Upper lobe of left lung (tissue), 6 donors: Measurements from ENCODE around the gene GRIA3. TPM values are rescaled to one million over a fixed set of nuclear protein-coding genes. Genes with fewer than 3 reads are reported as not detected.
"Not testable (repeated sequence)": the region's sequence is repeated elsewhere in the genome, so short reads cannot be mapped to it uniquely, and the experiment has no call there.

Experiments used
- ATAC-seq, 2 donors: fragments of 200-7000 bp; cut with Tn5 transposase; one replicate each; pipeline ENCODE4 v1.9.1; 2022; ENCODE audit warnings: mild to moderate bottlenecking in 2 of 2, moderate library complexity in 2 of 2; ENCODE audit not compliant: low FRiP score in 2 of 2
- DNase-seq, 2 donors: peaks; one replicate each; pipeline ENCODE4 v3.0.0-alpha.2; 2019 to 2020
- H3K27ac ChIP-seq, 4 donors: fragments of 200-600 bp; sonication (generic); one replicate each; pipeline ENCODE4 v1.5.1; 2016 to 2019
- H3K27me3 ChIP-seq, 4 donors: fragments of 200-600 bp; sonication (generic); one replicate each; pipeline ENCODE4 v1.5.1; 2017 to 2019
- H3K36me3 ChIP-seq, 4 donors: fragments of 200-600 bp; sonication (generic); one replicate each; pipeline ENCODE4 v1.5.1; 2016 to 2019
- H3K4me1 ChIP-seq, 4 donors: fragments of 200-600 bp; sonication (generic); one replicate each; pipeline ENCODE4 v1.5.1; 2018 to 2019
- H3K4me3 ChIP-seq, 4 donors: fragments of 200-600 bp; sonication (generic); one replicate each; pipeline ENCODE4 v1.5.1; 2017 to 2019; ENCODE audit warnings: mild to moderate bottlenecking in 2 of 4, moderate library complexity in 1 of 4
- H3K9me3 ChIP-seq, 4 donors: fragments of 200-600 bp; sonication (generic); one replicate each; pipeline ENCODE4 v1.5.1; 2018 to 2019
- EP300 ChIP-seq, 4 donors: sonication (generic); formaldehyde crosslinking; IDR thresholded peaks; one replicate each; pipeline ENCODE4 v1.5.1; 2017; ENCODE audit warnings: antibody characterized with exemption in 4 of 4, control low read depth in 2 of 4
- POLR2A ChIP-seq, 4 donors: fragments of 450-650 bp; IDR thresholded peaks; one replicate each; pipeline ENCODE4 v1.5.1; 2016 to 2017; ENCODE audit warnings: antibody characterized with exemption in 4 of 4, mild to moderate bottlenecking in 2 of 4
- POLR2AphosphoS5 ChIP-seq, 2 donors: sonication (generic); formaldehyde crosslinking; IDR thresholded peaks; one replicate each; pipeline ENCODE4 v1.5.1; 2017; ENCODE audit warnings: antibody characterized with exemption in 2 of 2
- WGBS, 2 donors: methylation state at CpG; one replicate each; pipeline ENCODE4 v1.1.5; 2017 to 2018; 5-methylcytosine and 5-hydroxymethylcytosine counted together
- total RNA-seq, 6 donors: library from RNA; depleted of rRNA in 4 of 6; stranded (reverse); fragments of >200 nt in 4 of 6; gene quantifications; one replicate each; pipeline versions ENCODE4 v1.1.0 to v1.2.1, GENCODE V29; 2016 to 2021
- TF ChIP-seq, protein P1 (sequence below), 6 experiments: fragments of 450-650 bp in 4 of 6; fragments of 200-600 bp in 2 of 6; sonication (generic) in 2 of 6; IDR thresholded peaks; one replicate each; pipeline ENCODE4 v1.5.1; 2016 to 2019; ENCODE audit warnings: antibody characterized with exemption in 6 of 6
- donor health status: DM: no; HTN: no; CAD: no; lungs with moderate emphysema.
- donor health status: DM: no; HTN: yes; CAD: no; lungs with severe emphysema.

The GRIA3 gene
- total RNA-seq, 6 donors from 2014 or later, result under 0.01 to 0.57 (median 0.29) TPM; not detected in 3

DNA sequence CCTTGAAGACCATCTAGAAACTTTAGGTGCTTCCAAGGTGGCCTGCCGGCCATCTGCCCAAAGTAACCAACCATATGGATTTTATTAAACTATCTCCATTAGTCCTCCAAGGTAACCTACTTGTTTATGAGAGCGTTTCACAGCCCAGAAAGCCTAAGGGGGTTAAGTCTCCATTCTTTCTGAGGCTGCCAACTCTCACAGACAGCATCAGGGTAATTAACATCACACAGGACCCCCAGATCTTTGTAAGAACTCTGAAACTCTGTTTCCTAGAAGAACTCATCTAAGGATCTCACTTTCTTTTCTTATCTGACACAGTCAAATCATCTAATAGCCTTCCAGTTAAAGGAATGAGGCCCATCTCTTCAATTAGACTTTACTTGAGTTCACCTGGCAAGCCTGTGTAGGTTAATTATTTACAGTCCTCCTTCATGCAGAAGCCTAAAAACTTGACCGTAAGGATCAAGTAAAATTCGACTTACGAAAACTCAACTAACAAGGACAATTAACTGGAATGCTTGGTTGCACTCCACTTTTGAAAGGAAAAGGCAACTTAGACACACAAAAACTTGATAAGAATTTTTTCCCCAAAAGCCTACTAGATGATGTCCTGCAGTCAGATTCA is 252.5 kb downstream of the GRIA3 start:
- no peaks in the 10 kb centered on the region for H3K36me3 ChIP-seq
- no peaks in the 10 kb centered on the region for H3K9me3 ChIP-seq
- no peak for TF ChIP-seq EP300 (IDR thresholded peaks at IDR 0.05)
- TF ChIP-seq POLR2A (IDR thresholded peaks at IDR 0.05), result no peak
- TF ChIP-seq, protein P1, sequence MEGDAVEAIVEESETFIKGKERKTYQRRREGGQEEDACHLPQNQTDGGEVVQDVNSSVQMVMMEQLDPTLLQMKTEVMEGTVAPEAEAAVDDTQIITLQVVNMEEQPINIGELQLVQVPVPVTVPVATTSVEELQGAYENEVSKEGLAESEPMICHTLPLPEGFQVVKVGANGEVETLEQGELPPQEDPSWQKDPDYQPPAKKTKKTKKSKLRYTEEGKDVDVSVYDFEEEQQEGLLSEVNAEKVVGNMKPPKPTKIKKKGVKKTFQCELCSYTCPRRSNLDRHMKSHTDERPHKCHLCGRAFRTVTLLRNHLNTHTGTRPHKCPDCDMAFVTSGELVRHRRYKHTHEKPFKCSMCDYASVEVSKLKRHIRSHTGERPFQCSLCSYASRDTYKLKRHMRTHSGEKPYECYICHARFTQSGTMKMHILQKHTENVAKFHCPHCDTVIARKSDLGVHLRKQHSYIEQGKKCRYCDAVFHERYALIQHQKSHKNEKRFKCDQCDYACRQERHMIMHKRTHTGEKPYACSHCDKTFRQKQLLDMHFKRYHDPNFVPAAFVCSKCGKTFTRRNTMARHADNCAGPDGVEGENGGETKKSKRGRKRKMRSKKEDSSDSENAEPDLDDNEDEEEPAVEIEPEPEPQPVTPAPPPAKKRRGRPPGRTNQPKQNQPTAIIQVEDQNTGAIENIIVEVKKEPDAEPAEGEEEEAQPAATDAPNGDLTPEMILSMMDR (IDR thresholded peaks at IDR 0.05), result no peak
- no peak for ATAC-seq
- 60 to 80% methylated on average over 5 of the region's 5 CpGs for WGBS, 2 donors
- DNase-seq, result no peak
- H3K27me3 ChIP-seq, result no peaks in the 10 kb centered on the region
- H3K4me1 ChIP-seq, result no peaks in the 10 kb centered on the region
- H3K27ac ChIP-seq, result no peak overlapping the region
- H3K4me3 ChIP-seq, result no peak overlapping the region

DNA sequence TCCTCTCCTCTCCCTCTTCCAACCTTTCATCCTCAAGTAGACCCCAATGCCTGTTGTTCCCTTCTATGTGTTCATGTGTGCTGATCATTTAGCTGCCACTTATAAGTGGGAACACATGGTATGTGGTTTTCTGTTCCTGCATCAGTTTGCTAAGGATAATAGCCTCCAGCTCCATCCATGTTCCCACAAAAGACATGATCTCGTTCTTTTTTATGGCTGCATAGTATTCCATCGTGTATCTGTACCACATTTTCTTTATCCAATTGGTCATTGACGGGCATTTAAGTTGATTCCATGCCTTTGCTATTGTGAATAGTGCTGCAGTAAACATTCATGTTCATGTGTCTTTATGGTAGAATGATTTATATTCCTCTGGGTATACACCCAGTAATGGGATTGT is 255.8 kb downstream of the GRIA3 start:
- not testable (repeated sequence) for H3K9me3 ChIP-seq, H3K4me3 ChIP-seq, H3K4me1 ChIP-seq, H3K27me3 ChIP-seq, H3K36me3 ChIP-seq, H3K27ac ChIP-seq, DNase-seq, ATAC-seq
- WGBS, 2 donors, result 70 to 96% methylated on average over 3 of the region's 3 CpGs

DNA sequence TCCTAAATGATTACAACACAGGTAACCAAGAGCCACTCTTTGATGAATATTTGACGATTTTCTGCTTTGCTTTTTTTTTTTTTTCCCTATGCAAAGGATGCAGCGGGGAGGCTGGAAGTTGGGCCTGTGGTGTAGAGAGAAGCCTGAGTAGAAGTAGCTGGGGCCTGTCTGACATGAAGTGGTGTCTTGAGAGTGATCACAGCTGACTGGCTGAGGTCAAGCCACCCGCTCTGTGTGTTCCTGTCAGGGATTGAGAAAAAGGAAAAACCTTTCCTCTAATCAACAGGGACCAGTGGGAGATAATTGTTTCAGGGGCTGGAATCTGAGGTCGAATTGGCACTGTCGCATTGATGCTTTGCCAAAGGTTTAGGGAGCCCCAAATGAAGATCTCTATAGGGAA is 258.7 kb downstream of the GRIA3 start:
- H3K36me3 ChIP-seq, result no peaks in the 10 kb centered on the region
- ATAC-seq (no peak), DNase-seq (no peak)

DNA sequence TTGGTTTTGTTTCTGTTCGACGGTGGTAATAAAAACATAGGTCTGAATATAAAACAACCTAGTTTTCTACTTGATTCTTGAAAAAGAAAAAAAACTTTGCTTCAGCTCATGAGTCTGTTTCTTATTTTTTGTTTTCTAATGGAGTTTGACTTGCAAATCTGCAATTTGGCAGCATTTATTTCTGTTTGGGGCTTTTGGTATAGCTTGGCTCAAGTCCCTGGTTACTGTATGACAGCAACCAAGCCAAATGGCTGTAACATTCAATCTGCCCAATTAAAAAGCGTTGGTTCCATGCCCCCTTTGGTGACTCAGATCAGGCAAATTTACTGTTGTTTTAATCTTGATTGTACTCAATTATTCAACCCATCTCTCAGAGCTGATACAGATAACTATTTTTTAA is 263.4 kb downstream of the GRIA3 start:
- Histone ChIP-seq H3K36me3 (no peaks in the 10 kb centered on the region), H3K4me1 (no peaks in the 10 kb centered on the region), H3K9me3 (no peaks in the 10 kb centered on the region), H3K27me3 (no peaks in the 10 kb centered on the region), H3K4me3 (no peak overlapping the region), H3K27ac (no peak overlapping the region)
- ATAC-seq (no peak), DNase-seq (no peak)
- TF ChIP-seq, protein P1 (IDR thresholded peaks at IDR 0.05), result no peak
- TF ChIP-seq EP300 (IDR thresholded peaks at IDR 0.05) (no peak), POLR2AphosphoS5 (IDR thresholded peaks at IDR 0.05) (no peak), POLR2A (IDR thresholded peaks at IDR 0.05) (no peak)
- 64 to 71% methylated on average over 3 of the region's 3 CpGs for WGBS, 2 donors

More for the DNA sequence above, 258.7 kb downstream of the GRIA3 start:
- Histone ChIP-seq H3K4me3 (no peak overlapping the region), H3K27me3 (no peaks in the 10 kb centered on the region), H3K4me1 (no peaks in the 10 kb centered on the region), H3K27ac (no peak overlapping the region), H3K9me3 (no peaks in the 10 kb centered on the region)
- TF ChIP-seq EP300 (IDR thresholded peaks at IDR 0.05) (no peak), POLR2AphosphoS5 (IDR thresholded peaks at IDR 0.05) (no peak), POLR2A (IDR thresholded peaks at IDR 0.05) (no peak)
- TF ChIP-seq, protein P1 (IDR thresholded peaks at IDR 0.05), result no peak
- WGBS, 2 donors, result 54 to 81% methylated on average over 5 of the region's 5 CpGs

DNA sequence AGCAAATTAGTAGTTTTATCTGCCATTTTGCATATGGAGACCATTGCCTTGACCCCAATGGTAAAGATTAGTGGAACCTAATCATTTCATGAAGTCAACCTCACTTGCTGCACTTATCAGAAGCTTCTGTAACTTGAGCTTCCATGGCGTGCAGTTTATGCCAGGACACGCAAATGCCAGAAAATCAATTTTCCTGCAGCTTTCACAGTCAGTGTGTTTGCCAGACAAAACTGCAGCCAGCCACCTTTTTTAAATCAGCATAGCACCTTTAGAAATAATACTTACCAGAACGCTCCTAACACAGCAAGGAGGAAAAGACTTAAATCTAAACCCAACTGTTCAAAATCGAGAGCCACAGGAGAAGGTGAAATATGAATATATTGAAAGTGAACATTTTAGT is 265.3 kb downstream of the GRIA3 start:
- H3K4me1 ChIP-seq, result no peaks in the 10 kb centered on the region
- ATAC-seq, result no peak
- no peaks in the 10 kb centered on the region for H3K27me3 ChIP-seq
- no peak for TF ChIP-seq EP300 (IDR thresholded peaks at IDR 0.05)
- TF ChIP-seq POLR2AphosphoS5 (IDR thresholded peaks at IDR 0.05), result no peak
- no peak for TF ChIP-seq POLR2A (IDR thresholded peaks at IDR 0.05)
- TF ChIP-seq, protein P1 (IDR thresholded peaks at IDR 0.05), result no peak
- no peak overlapping the region for H3K27ac ChIP-seq
- 75 to 90% methylated on average over 2 to 4 of the region's 4 CpGs for WGBS, 2 donors
- H3K36me3 ChIP-seq, result no peaks in the 10 kb centered on the region
- no peak overlapping the region for H3K4me3 ChIP-seq
- H3K9me3 ChIP-seq, result no peaks in the 10 kb centered on the region
- no peak for DNase-seq
